Common myeloid progenitor, CD34-positive (primary cell): ENCODE measurements around the gene TDRD9.

Experiments
- CTCF ChIA-PET: fragments of 350-600 bp; sonication (Branson Sonifier 250); formaldehyde crosslinking; loops from one replicate; lab custom pipeline; 2021; ENCODE audit warnings: antibody characterized with exemption; lab: Charles Lee
- POLR2A ChIA-PET: fragments of 350-600 bp; sonication (Branson Sonifier 250); formaldehyde crosslinking; loops from one replicate; lab custom pipeline; 2021; ENCODE audit warnings: antibody characterized with exemption; lab: Charles Lee
- DNase-seq, 3 donors: peaks; one replicate each; pipeline versions ENCODE4 v3.0.0 to v3.0.0-alpha.2; 2013
- H3K27ac ChIP-seq, 2 experiments: 1 replicate in 1 of 2; 2 replicates in 1 of 2; pipeline ENCODE4 v1.7.0; 2013; ENCODE audit warnings: inconsistent platforms in 2 of 2, low read length in 2 of 2, mild to moderate bottlenecking in 2 of 2, low read depth in 1 of 2, moderate library complexity in 1 of 2; ENCODE audit not compliant: severe bottlenecking in 2 of 2, insufficient read depth in 1 of 2, poor library complexity in 1 of 2
- H3K27me3 ChIP-seq, 5 experiments: replicated peaks in 2 of 5; 1 replicate in 3 of 5; 2 replicates in 2 of 5; pipeline versions ENCODE4 v1.6.1 to v1.7.0; 2013; ENCODE audit warnings: low read length in 4 of 5, mild to moderate bottlenecking in 2 of 5, moderate library complexity in 2 of 5, inconsistent platforms in 1 of 5; ENCODE audit not compliant: insufficient read depth in 5 of 5, control insufficient read depth in 4 of 5
- H3K36me3 ChIP-seq, 4 experiments: 1 replicate in 2 of 4; 2 replicates in 2 of 4; pipeline versions ENCODE4 v1.6.1 to v1.7.0; 2013; ENCODE audit warnings: low read length in 3 of 4, control low read depth in 1 of 4, mild to moderate bottlenecking in 1 of 4; ENCODE audit not compliant: control insufficient read depth in 4 of 4, insufficient read depth in 4 of 4
- H3K4me1 ChIP-seq, 4 experiments: 1 replicate in 3 of 4; 2 replicates in 1 of 4; pipeline versions ENCODE4 v1.6.1 to v1.7.1; 2013; ENCODE audit warnings: low read length in 3 of 4, mild to moderate bottlenecking in 3 of 4, control low read depth in 1 of 4, inconsistent platforms in 1 of 4, moderate library complexity in 1 of 4; ENCODE audit not compliant: control insufficient read depth in 4 of 4, insufficient read depth in 4 of 4; ENCODE audit errors: control extremely low read depth in 1 of 4
- H3K4me3 ChIP-seq, 7 experiments: 1 replicate in 4 of 7; 2 replicates in 3 of 7; pipeline versions ENCODE4 v1.5.1 to v1.7.0; 2013; ENCODE audit warnings: mild to moderate bottlenecking in 7 of 7, low read length in 6 of 7, moderate library complexity in 6 of 7, inconsistent platforms in 2 of 7, low read depth in 2 of 7, control low read depth in 1 of 7; ENCODE audit not compliant: insufficient read depth in 4 of 7, control insufficient read depth in 1 of 7; ENCODE audit errors: extremely low read depth in 1 of 7
- H3K9me3 ChIP-seq, 5 experiments: 1 replicate in 4 of 5; 2 replicates in 1 of 5; pipeline versions ENCODE4 v1.6.1 to v1.7.1; 2013; ENCODE audit warnings: low read length in 4 of 5, mild to moderate bottlenecking in 2 of 5, inconsistent platforms in 1 of 5, low read depth in 1 of 5, moderate library complexity in 1 of 5; ENCODE audit not compliant: control insufficient read depth in 4 of 5, insufficient read depth in 2 of 5; ENCODE audit errors: control extremely low read depth in 1 of 5
- WGBS: methylation state at CpG from one replicate; pipeline ENCODE4 v1.1.5; 2013; ENCODE audit not compliant: insufficient coverage; 5-methylcytosine and 5-hydroxymethylcytosine counted together

Gene TDRD9

DNA sequence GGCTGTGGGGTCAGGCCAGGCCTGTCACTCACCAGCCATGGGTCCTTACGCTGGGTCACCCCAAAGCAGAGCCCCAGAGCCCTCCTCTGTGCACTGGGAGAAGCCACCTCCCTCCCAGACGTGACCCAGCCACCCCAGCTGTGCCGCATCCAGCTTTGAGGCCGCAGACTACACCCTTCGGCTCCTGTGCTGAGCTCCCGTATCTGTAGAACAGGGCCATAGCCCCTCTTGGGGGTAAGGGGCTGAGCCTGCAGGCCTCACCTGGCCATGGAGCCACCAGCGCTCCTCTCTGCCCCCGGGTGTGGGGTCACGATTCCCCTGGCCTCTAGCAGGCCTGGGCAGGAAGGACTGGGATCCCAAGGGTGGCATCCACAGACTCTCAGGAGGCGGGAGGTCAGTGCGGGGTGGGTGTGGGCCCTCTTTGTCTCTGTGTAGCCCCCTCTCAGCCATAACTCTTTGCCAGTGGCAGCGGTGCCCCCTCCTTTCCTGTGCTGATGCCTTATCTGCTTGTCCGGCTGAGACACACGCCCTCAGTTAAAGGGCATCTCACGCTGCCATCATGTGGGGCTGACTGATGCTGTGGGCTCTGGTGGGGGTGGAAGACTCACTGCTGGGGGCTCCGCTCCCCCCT, 173.5 kb downstream of the TDRD9 start:
- Histone ChIP-seq H3K9me3 (no peaks in the 10 kb centered on the region), H3K27ac (no peak overlapping the region), H3K4me1 (no peaks in the 10 kb centered on the region), H3K36me3 (no peaks in the 10 kb centered on the region), H3K27me3 (no peaks in the 10 kb centered on the region), H3K4me3 (no peak overlapping the region)
- ChIA-PET POLR2A (no interaction called here), CTCF (no interaction called here)
- DNase-seq = no peak
- 90% methylated on average over 13 of the region's 16 CpGs for WGBS
